Endothelial cell of umbilical vein (primary cell): ENCODE data around the gene CD55.

Experiments used
- CTCF ChIP-seq, 2 donors: IDR thresholded peaks; 1 replicate in 1 of 2; 2 replicates in 1 of 2; pipeline ENCODE4 v1.5.1; 2011; ENCODE audit warnings: low read length in 2 of 2, mild to moderate bottlenecking in 2 of 2, moderate library complexity in 2 of 2, control low read depth in 1 of 2, inconsistent platforms in 1 of 2, low read depth in 1 of 2; ENCODE audit not compliant: insufficient read depth in 1 of 2; ENCODE audit errors: extremely low read depth in 1 of 2
- EZH2 ChIP-seq: IDR thresholded peaks from 2 replicates; pipeline ENCODE4 v1.6.1; 2012; ENCODE audit warnings: borderline replicate concordance, low read depth, mild to moderate bottlenecking, moderate library complexity, low read length, inconsistent platforms; ENCODE audit not compliant: severe bottlenecking
- GATA2 ChIP-seq: IDR thresholded peaks from 2 replicates; pipeline ENCODE4 v1.7.0; 2011; ENCODE audit warnings: low read depth, mild to moderate bottlenecking, moderate library complexity, mixed read lengths, low read length; ENCODE audit not compliant: insufficient read length, insufficient read depth
- JUN ChIP-seq: IDR thresholded peaks from 2 replicates; pipeline ENCODE4 v1.6.1; 2011; ENCODE audit warnings: borderline replicate concordance, low read depth; ENCODE audit not compliant: insufficient read length, insufficient read depth
- MAX ChIP-seq: IDR thresholded peaks from 2 replicates; pipeline ENCODE4 v1.6.1; 2011; ENCODE audit not compliant: insufficient read depth, insufficient read length
- MYC ChIP-seq: IDR thresholded peaks from one replicate; pipeline ENCODE4 v1.6.1; 2011; ENCODE audit warnings: mild to moderate bottlenecking, low read depth, low read length
- POLR2A ChIP-seq: IDR thresholded peaks from 2 replicates; pipeline ENCODE4 v1.6.1; 2012; ENCODE audit warnings: low read depth, mild to moderate bottlenecking, control low read depth, low read length
- POLR2AphosphoS5 ChIP-seq: IDR thresholded peaks from 2 replicates; pipeline ENCODE4 v1.6.1; 2012; ENCODE audit warnings: low read depth, mild to moderate bottlenecking, control low read depth, low read length, moderate library complexity; ENCODE audit not compliant: insufficient read depth

GRCh38 chr1:207389728-207390464, 68.4 kb downstream of the CD55 start:
- TF ChIP-seq CTCF (IDR thresholded peaks at IDR 0.05; ENCODE audit: extremely low read depth in 1 of 2, insufficient read depth in 1 of 2, low read depth in 1 of 2, low read length in 2 of 2) = no peak
- no peak for TF ChIP-seq POLR2A
- no peak for TF ChIP-seq MAX
- no peak for TF ChIP-seq EZH2
- no peak for TF ChIP-seq POLR2AphosphoS5
- peak; percentile 75 for TF ChIP-seq JUN
- no peak for TF ChIP-seq GATA2
- no peak for TF ChIP-seq MYC
